DMS153 treated with DMSO at 0.1 percent for 48 hours (cell line): ENCODE results near the gene CFAP74.
A peak's percentile ranks its signal among the peaks of the same experiment; 100 is the strongest.

Source experiments
- DNase-seq: peaks from one replicate; lab custom pipeline; 2025; ENCODE audit not compliant: unreplicated experiment; lab: John Stamatoyannopoulos, UW

Gene CFAP74

DNA sequence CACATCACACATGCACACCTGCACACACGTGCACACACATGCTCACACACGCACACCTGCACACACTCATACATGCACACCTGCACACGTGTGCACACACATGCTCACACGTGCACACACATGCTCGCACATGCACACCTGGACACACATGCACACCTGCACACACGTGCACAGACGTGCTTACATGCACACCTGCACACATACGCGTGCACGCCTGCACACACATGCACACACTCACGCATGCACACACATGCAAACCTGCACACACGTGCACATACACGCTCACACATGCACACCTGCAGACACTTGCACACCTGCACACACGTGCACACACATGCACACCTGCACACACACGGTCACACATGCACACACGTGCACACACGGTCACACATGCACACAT is 32.6 kb downstream of the CFAP74 start:
- DNase-seq = no peak

- DNase-seq = no peak
Observed at GRCh38 chr1:1969953-1970716, 33.5 kb downstream of the CFAP74 start.

- no peak for DNase-seq
Observed at GRCh38 chr1:1969505-1969900, 34.1 kb downstream of the CFAP74 start.

DNA sequence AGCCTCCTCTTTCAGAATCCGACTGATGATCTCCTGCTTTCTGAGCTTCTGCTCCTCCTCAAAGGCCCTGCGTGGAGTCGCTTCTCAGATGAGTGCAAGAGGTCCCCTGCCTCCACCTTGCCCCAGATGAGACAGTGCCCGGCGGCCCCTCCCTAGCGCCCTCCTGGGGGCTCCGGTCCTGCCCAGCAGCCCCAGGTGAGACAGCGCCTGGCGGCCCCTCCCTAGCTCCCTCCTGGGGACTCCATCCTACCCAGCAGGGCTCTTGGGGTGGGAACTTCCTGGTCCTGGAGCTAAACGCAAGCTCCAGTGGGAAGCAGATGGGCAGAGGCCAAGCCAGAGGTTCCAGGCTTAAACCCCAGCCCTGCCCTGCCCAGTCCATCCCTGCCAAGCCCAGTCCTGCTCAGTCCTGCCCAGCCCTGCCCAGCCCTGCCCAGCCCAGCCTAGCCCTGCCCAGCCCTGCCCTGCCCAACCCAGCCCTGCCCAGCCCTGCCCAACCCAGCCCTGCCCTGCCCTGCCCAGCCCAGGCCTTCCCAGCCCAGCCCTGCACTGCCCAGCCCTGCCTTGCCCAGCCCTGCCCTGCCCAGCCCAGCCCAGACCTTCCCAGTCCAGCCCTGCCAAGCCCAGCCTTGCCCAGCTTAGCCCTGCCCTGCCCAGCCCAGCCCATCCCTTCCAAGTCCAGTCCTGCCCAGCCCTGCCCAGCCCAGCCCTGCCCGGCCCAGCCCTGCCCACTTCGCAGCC is 34.6 kb downstream of the CFAP74 start:
- no peak for DNase-seq

- no peak for DNase-seq
Observed at GRCh38 chr1:1967879-1968278, 35.7 kb downstream of the CFAP74 start.

DNA sequence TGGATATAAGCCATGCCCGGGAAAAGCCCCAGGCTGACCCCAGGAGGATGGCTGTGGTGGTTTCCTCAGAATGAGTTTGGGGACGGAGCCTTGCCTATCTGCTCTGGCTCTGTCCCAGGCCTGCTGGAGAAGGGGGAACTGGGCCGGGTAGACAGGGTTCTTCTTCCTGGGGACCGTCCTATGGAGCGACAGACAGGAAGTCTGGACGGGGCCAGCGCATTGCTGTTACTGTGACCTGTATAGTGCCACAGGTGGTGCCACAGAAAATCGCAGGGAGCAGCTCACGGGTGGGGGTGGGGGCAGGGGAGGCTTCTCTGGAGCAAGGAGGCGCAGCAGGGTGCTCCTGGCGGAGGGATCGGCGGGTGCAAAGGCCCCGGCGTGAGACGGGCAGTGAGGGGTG is 36.4 kb downstream of the CFAP74 start:
- DNase-seq = no peak

DNA sequence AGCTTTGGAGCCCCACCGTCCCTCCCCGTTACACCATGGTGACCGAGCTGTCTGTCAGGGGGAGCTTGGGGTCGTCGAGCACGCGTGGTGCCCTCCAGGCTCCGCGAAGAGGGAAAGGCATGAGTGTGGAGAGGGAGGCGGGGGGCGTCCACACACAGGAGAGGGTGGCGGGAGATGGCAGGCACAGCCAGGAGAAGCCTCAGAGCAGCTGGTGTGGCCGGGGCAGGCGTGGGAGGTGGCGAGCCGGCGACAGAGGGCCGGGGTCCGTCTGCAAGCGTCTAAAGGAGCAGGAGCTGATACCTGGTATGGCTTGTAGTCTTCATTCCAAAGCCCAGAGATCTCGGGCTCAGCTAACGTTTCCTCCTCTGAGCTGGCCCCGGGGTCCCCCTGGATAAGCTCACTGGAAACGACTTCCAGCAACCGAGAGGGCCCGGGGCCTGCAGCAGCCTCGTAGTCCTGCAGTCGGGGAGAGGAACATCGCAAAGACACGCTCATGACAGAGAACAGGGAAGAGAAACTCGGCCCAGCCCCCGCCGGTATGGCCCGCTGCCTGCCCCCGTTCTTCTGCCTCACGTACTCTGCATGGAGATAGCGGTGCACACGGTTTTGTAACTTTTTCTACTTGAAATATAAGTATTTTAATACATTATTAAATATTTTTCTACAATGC is 37.4 kb downstream of the CFAP74 start:
- no peak for DNase-seq

- DNase-seq = no peak
Observed at GRCh38 chr1:1965546-1965945, 38.0 kb downstream of the CFAP74 start.

- no peak for DNase-seq
Observed at GRCh38 chr1:1964811-1965210, 38.8 kb downstream of the CFAP74 start.

GRCh38 chr1:1963570-1963969 is 40.0 kb downstream of the CFAP74 start:
- no peak for DNase-seq

GRCh38 chr1:1962752-1963151 is 40.8 kb downstream of the CFAP74 start:
- no peak for DNase-seq

GRCh38 chr1:1960480-1961196 is 42.9 kb downstream of the CFAP74 start:
- no peak for DNase-seq

DNA sequence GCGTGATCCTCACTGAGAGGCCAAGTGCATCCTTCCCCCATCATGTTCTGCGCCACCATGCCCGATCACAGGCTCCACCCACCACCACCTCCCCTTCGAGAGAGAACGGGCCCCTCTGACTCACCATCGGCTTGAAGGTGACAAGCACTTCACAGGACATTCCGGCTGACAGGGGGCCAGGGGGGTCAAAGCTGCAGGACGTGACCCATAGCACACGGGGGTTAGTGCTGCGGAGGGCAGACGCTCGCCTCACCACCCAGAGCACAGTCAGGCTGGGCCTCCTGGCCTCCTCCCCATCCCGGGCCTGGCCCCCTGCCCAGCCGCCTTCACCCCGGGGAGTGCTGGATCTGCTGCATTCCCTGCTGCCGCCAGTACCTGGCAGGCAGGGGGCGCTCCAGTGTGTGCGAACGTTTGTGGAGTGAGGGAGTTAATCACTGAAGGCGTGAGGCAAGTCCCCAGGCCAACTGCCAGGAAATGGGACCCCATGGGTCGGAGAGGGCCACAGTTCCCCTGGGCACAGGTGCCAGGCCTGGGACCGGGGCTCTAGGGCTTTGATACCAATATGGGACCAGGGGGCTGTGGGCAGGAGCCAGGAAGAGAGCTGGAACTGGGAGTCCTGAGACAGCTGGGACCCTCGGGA is 43.6 kb downstream of the CFAP74 start:
- DNase-seq = peak; percentile 95

DNA sequence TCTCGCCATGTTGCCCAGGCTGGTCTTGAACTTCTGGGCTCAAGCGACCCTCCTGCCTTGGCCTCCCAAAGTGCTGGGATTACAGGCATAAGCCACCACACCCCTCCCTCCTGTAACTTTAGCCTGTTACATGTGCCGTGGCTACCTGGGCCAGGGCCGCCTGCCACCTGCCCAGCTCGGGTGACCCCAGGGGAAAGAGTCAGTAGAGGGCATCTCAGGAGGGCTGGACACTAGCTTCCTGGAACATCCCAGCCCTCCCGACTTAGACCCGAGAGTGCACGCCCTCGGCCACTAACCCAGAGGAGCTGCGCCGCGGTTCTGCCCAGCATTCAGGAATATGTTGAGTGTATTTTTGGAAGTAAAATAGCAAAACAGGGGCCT is 44.1 kb downstream of the CFAP74 start:
- no peak for DNase-seq

DNA sequence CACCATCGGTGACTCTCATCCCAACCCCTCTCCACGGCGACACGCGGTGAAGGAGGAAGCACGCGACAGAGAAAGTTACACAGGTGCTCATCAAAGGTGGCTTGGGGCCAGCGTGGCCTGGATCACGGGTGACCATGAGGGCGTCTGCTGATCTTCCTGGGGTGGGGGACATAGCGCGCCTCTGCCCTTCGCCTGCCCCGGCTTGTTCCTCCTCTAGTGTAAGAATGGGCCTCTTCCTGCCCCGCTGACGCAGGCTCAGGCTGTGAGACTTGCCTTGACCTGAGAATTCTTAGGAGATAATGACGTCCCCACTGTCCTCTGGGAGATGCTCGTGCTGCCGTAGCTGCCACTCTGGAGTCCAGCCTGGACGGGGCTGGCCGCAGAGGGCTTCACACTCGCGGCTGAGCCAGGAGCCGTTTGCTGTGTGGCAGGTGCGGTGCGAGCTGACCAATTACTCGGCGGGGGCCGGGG is 45.5 kb downstream of the CFAP74 start:
- DNase-seq = no peak

DNA sequence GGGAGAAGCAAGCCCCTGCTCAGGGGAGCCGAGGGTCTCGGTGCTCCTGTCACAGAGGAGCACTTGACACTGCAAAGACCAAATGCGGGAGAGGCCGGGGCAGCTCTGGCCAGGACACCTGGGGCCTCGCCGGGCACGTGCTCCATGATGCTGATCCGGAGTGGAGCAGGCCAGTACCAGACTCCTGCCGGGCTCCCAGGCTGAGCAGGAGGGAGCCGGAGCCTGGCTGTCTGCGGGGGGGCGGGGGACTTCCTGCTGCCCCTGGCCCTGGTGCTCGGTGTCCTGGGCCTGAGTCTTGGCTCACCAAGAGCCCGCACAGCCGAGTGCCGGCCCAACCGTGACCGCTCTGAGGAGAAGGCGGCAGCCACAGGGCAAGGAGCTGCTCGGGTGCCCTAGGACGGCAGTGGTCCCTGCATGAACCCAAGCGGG is 46.0 kb downstream of the CFAP74 start:
- no peak for DNase-seq

DNA sequence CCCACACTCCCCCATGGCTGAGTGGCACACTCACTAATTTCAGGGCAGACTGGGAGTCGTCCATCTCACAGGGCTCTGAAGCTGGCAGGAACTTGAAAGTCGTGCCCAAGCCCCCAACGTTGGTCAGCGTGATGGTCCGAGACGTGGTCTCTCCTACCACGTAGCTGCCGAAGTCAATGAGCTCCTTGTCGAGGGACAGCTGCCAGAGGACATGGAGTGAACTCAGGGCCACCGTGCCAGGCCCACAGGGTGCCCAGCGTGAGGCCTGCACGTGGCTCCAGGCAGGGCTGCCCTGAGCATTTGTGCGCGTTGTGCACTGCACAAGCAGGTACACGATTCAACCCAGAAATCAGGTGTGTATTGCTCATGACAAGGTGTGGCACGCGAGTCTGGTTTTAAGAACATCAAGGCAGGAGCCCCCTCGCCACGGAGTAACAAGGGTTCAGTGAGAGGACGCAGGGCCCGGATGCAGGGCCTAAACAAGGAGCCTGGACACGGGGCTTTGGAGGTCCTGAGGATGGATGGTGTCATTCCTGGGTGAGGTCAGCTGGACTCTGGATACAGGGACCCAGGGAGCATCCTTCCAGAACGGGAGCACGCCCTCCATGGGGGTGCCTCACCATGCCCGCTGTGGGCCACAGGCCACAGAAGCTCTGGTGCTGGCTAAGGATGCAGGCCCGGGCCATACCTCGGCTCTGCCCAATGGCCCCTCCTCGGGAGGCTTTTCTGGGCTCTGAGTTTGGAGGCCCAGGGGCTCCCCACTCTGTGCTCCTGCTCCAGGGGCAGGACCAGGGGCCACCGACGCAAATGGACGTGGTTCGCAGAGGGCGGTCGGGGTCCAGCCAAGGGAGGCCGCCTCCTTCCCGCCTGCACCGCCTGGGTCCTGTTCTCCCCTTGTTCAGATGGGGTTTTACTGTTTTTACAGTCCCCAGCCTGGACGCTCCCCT is 46.7 kb downstream of the CFAP74 start:
- no peak for DNase-seq

DNA sequence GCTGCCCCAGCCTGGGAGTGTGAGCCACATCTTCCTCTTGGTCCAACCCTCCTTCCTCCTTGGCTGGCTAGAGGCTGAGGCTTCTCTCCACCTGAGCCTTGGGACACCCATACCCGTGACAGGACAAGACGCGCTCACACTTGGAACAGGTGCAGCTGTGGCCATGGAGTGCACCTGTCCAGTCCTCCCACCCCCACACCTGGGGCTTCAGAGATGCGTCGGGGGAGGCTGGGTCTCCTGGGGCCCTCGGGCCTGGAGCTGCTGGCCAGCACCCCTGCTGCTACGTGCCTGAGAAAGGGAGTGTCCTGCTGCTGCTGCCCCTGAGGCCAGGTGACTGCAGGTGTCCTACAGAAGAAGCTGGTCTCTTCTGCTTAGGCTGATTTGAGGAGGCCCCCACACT is 47.5 kb downstream of the CFAP74 start:
- DNase-seq = no peak

DNA sequence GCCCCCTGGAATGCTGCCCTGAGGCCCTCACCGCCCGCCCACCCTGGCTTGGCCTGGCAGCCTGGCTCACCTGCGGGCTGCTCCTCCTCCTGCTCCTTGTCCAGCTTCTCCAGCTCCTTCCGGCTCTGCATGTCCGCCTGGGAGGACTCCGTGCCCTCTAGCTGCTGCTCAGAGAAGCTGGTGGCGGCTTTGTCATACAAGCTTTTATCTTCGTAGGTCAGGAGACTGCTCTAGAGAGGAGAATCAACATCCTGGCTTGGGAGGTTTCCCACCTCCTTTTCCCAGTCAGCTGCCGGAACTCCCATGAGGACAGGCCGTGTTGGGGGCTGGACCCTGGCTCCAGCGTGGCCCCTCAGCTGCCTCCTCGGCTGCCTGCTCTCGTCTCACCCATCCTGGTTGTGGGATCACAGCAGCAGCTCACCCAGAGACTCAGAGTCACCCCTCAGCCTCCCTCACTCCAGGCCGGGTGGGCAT is 47.9 kb downstream of the CFAP74 start:
- no peak for DNase-seq
